OCI-LY1 (cell line): Measurements from ENCODE around the gene DMRTA1.

Experiments
- H2AFZ ChIP-seq: fragments of 200-600 bp; sonication (generic), shearing (Covaris generic); 2 replicates; pipeline ENCODE4 v1.6.0; 2014; ENCODE audit warnings: antibody characterized with exemption, mild to moderate bottlenecking, low read length
- H3F3A ChIP-seq: fragments of 200-600 bp; sonication (generic), shearing (Covaris generic); 2 replicates; pipeline ENCODE4 v1.6.0; 2014; ENCODE audit warnings: mild to moderate bottlenecking, antibody characterized with exemption, low read length, moderate library complexity; ENCODE audit not compliant: insufficient read depth
- H3K27ac ChIP-seq: fragments of 200-600 bp; sonication (generic); 2 replicates; pipeline ENCODE4 v1.5.1; 2014; ENCODE audit warnings: low read length, mixed run types, mild to moderate bottlenecking, low read depth; ENCODE audit not compliant: poor library complexity, severe bottlenecking
- H3K27me3 ChIP-seq: fragments of 200-600 bp; sonication (generic); 2 replicates; pipeline ENCODE4 v1.6.0; 2014; ENCODE audit warnings: antibody characterized with exemption, mild to moderate bottlenecking, low read length, moderate library complexity; ENCODE audit not compliant: insufficient read depth
- H3K36me3 ChIP-seq: fragments of 200-600 bp; sonication (generic); 2 replicates; pipeline ENCODE4 v1.6.1; 2014; ENCODE audit warnings: mild to moderate bottlenecking, antibody characterized with exemption, low read length, moderate library complexity, mixed read lengths; ENCODE audit not compliant: insufficient read depth
- H3K4me1 ChIP-seq: fragments of 200-600 bp; sonication (generic); 2 replicates; pipeline ENCODE4 v1.5.1; 2014; ENCODE audit warnings: mild to moderate bottlenecking, low read length, moderate library complexity; ENCODE audit not compliant: insufficient read depth, severe bottlenecking
- H3K4me2 ChIP-seq: fragments of 200-600 bp; sonication (generic), shearing (Covaris generic); 2 replicates; pipeline ENCODE4 v1.6.1; 2014; ENCODE audit warnings: low read length
- H3K4me3 ChIP-seq: fragments of 200-600 bp; sonication (generic); 2 replicates; pipeline ENCODE4 v1.5.1; 2014; ENCODE audit warnings: low read length, low read depth, mild to moderate bottlenecking, mixed read lengths; ENCODE audit not compliant: poor library complexity, severe bottlenecking
- H3K79me2 ChIP-seq: fragments of 200-600 bp; shearing (Covaris generic); 2 replicates; pipeline ENCODE4 v1.6.1; 2016; ENCODE audit warnings: mixed run types, low read length, mixed read lengths; ENCODE audit not compliant: insufficient read depth
- H3K9ac ChIP-seq: fragments of 200-600 bp; sonication (generic), shearing (Covaris generic); 2 replicates; pipeline ENCODE4 v1.6.1; 2014; ENCODE audit warnings: mild to moderate bottlenecking, low read length, mixed read lengths
- H3K9me2 ChIP-seq: fragments of 200-600 bp; sonication (generic), shearing (Covaris generic); 2 replicates; pipeline ENCODE4 v1.6.1; 2014; ENCODE audit warnings: low read depth, mild to moderate bottlenecking, low read length, mixed read lengths
- H3K9me3 ChIP-seq: fragments of 200-600 bp; shearing (Covaris generic); 2 replicates; pipeline ENCODE4 v1.6.1; 2014; ENCODE audit warnings: low read length, mixed read lengths
- H4K20me1 ChIP-seq: fragments of 200-600 bp; sonication (generic), shearing (Covaris generic); 2 replicates; pipeline ENCODE4 v1.6.0; 2016; ENCODE audit warnings: mild to moderate bottlenecking, low read length; ENCODE audit not compliant: insufficient read depth
- CTCF ChIP-seq: fragments of 200-600 bp; sonication (generic), shearing (Covaris generic); IDR thresholded peaks from 2 replicates; pipeline ENCODE4 v1.5.1; 2017; ENCODE audit warnings: mild to moderate bottlenecking, antibody characterized with exemption, low read length, moderate library complexity, mixed read lengths
- EZH2 ChIP-seq: fragments of 200-600 bp; sonication (generic), shearing (Covaris generic); IDR thresholded peaks from 2 replicates; pipeline ENCODE4 v1.8.0; 2017; ENCODE audit warnings: borderline replicate concordance, mixed run types, mild to moderate bottlenecking, antibody characterized with exemption, low read length, moderate library complexity, mixed read lengths

DMRTA1 gene

GRCh38 chr9:22449719-22450118, 3.1 kb downstream of the DMRTA1 start:
- no peak for TF ChIP-seq CTCF
- TF ChIP-seq EZH2: no peak
- H4K20me1 ChIP-seq: no peaks in the 10 kb centered on the region
- no peak overlapping the region for H2AFZ ChIP-seq
- no peak overlapping the region for H3K9ac ChIP-seq
- no peaks in the 10 kb centered on the region for H3K27me3 ChIP-seq
- H3F3A ChIP-seq: no peaks in the 10 kb centered on the region
- H3K4me3 ChIP-seq: no peak overlapping the region
- no peak overlapping the region for H3K4me2 ChIP-seq
- H3K9me2 ChIP-seq: no peaks in the 10 kb centered on the region
- no peaks in the 10 kb centered on the region for H3K79me2 ChIP-seq
- no peaks in the 10 kb centered on the region for H3K36me3 ChIP-seq
- no peaks in the 10 kb centered on the region for H3K9me3 ChIP-seq
- H3K27ac ChIP-seq: no peak overlapping the region
- no peaks in the 10 kb centered on the region for H3K4me1 ChIP-seq

DNA sequence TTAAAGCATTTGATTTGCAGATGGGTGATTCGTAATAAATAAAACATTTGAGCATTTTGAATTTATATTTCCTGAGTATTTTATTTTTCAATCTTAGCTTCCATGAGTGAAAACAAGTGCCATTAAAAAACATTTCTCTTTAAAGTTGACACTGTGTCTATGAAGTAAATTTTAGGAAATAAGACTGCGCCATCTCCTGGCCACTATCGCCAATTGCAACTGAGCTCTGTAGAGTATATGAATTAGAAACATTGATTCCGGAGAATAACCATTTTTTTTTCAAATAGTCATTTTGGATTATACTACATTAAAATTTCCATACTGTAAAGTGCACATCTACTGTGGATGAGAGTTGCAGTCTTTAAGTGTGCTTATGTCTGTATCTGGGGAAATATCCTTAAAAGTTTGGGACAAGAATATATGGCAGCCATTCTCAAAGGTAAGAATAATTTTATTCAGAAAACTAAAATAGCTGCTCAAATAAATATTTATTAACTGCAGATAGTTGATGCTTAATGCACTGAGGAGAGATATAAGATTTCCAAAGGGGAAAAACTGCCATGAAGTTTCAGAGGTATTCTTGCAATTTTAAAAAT, 5.9 kb downstream of the DMRTA1 start:
- Histone ChIP-seq H2AFZ (no peak overlapping the region), H3K4me2 (no peak overlapping the region)

GRCh38 chr9:22454016-22454415, 7.4 kb downstream of the DMRTA1 start:
- no peaks in the 10 kb centered on the region for H4K20me1 ChIP-seq
- no peaks in the 10 kb centered on the region for H3F3A ChIP-seq
- no peaks in the 10 kb centered on the region for H3K9me3 ChIP-seq
- no peak overlapping the region for H3K4me3 ChIP-seq
- no peak overlapping the region for H3K9ac ChIP-seq
- H3K4me2 ChIP-seq: no peak overlapping the region
- H3K27ac ChIP-seq: no peak overlapping the region
- no peaks in the 10 kb centered on the region for H3K4me1 ChIP-seq
- 0 out of 2 replicates have a peak, but pooled peaks cover under 1% of the 10 kb centered on the region for H3K27me3 ChIP-seq
- no peaks in the 10 kb centered on the region for H3K79me2 ChIP-seq
- no peaks in the 10 kb centered on the region for H3K36me3 ChIP-seq
- TF ChIP-seq EZH2 (no peak), CTCF (no peak)
- no peaks in the 10 kb centered on the region for H3K9me2 ChIP-seq
- no peak overlapping the region for H2AFZ ChIP-seq

More for the DNA sequence above, 5.9 kb downstream of the DMRTA1 start:
- Histone ChIP-seq H3K27me3 (no peaks in the 10 kb centered on the region), H3K9me2 (no peaks in the 10 kb centered on the region), H4K20me1 (no peaks in the 10 kb centered on the region), H3F3A (no peaks in the 10 kb centered on the region), H3K36me3 (no peaks in the 10 kb centered on the region), H3K9me3 (no peaks in the 10 kb centered on the region), H3K4me1 (no peaks in the 10 kb centered on the region), H3K9ac (no peak overlapping the region), H3K79me2 (no peaks in the 10 kb centered on the region), H3K27ac (no peak overlapping the region), H3K4me3 (no peak overlapping the region)
- no peak for TF ChIP-seq EZH2
- TF ChIP-seq CTCF: peak; percentile 92
